ENCODE measurements around the gene RAB31.

RAB31 gene

GRCh38 chr18:9711361-9712129 lies 3.4 kb downstream of the RAB31 start:
- no peak for TF ChIP-seq CTCF (IDR thresholded peaks at IDR 0.05; ENCODE audit: borderline replicate concordance, control extremely low read depth, extremely low read depth, insufficient read depth, missing control alignments)
- DNase-seq (ENCODE audit: low spot score) = peak; percentile 79
- in situ Hi-C loops (cut with MboI; ENCODE audit: low sequenced_read_pairs, unreplicated experiment) = loop anchor here (25.0 kb wide), 1 partner anchor 226 kb away; no protein-coding TSS in a partner anchor

GRCh38 chr18:9712130-9712577 lies 4.1 kb downstream of the RAB31 start:
- no peak for DNase-seq (ENCODE audit: low spot score)
- in situ Hi-C loops (cut with MboI; ENCODE audit: low sequenced_read_pairs, unreplicated experiment) = loop anchor here (25.0 kb wide), 1 partner anchor 225 kb away; no protein-coding TSS in a partner anchor
- TF ChIP-seq CTCF (IDR thresholded peaks at IDR 0.05; ENCODE audit: borderline replicate concordance, control extremely low read depth, extremely low read depth, insufficient read depth, missing control alignments) = no peak

GRCh38 chr18:9712611-9713010 lies 4.5 kb downstream of the RAB31 start:
- in situ Hi-C loops (cut with MboI; ENCODE audit: low sequenced_read_pairs, unreplicated experiment) = loop anchor here (25.0 kb wide), 1 partner anchor 225 kb away; no protein-coding TSS in a partner anchor
- no peak for TF ChIP-seq CTCF (IDR thresholded peaks at IDR 0.05; ENCODE audit: borderline replicate concordance, control extremely low read depth, extremely low read depth, insufficient read depth, missing control alignments)
- no peak for DNase-seq (ENCODE audit: low spot score)

GRCh38 chr18:9714266-9715087 lies 6.4 kb downstream of the RAB31 start:
- in situ Hi-C loops (cut with MboI; ENCODE audit: low sequenced_read_pairs, unreplicated experiment) = loop anchor here (25.0 kb wide), 1 partner anchor 223 kb away; no protein-coding TSS in a partner anchor
- TF ChIP-seq CTCF (IDR thresholded peaks at IDR 0.05; ENCODE audit: borderline replicate concordance, control extremely low read depth, extremely low read depth, insufficient read depth, missing control alignments) = no peak
- DNase-seq (ENCODE audit: low spot score) = no peak

- TF ChIP-seq CTCF (IDR thresholded peaks at IDR 0.05; ENCODE audit: borderline replicate concordance, control extremely low read depth, extremely low read depth, insufficient read depth, missing control alignments) = no peak
- in situ Hi-C loops (cut with MboI; ENCODE audit: low sequenced_read_pairs, unreplicated experiment) = loop anchor here (25.0 kb wide), 1 partner anchor 222 kb away; no protein-coding TSS in a partner anchor
- no peak for DNase-seq (ENCODE audit: low spot score)
Measured at GRCh38 chr18:9715088-9715343, 6.9 kb downstream of the RAB31 start.

- in situ Hi-C loops (cut with MboI; ENCODE audit: low sequenced_read_pairs, unreplicated experiment) = loop anchor here (25.0 kb wide), 1 partner anchor 221 kb away; no protein-coding TSS in a partner anchor
- no peak for TF ChIP-seq CTCF (IDR thresholded peaks at IDR 0.05; ENCODE audit: borderline replicate concordance, control extremely low read depth, extremely low read depth, insufficient read depth, missing control alignments)
- DNase-seq (ENCODE audit: low spot score) = no peak
Measured at GRCh38 chr18:9715978-9716774, 8.1 kb downstream of the RAB31 start.
